Measurements from ENCODE around the gene DENND1A.

DENND1A gene

DNA sequence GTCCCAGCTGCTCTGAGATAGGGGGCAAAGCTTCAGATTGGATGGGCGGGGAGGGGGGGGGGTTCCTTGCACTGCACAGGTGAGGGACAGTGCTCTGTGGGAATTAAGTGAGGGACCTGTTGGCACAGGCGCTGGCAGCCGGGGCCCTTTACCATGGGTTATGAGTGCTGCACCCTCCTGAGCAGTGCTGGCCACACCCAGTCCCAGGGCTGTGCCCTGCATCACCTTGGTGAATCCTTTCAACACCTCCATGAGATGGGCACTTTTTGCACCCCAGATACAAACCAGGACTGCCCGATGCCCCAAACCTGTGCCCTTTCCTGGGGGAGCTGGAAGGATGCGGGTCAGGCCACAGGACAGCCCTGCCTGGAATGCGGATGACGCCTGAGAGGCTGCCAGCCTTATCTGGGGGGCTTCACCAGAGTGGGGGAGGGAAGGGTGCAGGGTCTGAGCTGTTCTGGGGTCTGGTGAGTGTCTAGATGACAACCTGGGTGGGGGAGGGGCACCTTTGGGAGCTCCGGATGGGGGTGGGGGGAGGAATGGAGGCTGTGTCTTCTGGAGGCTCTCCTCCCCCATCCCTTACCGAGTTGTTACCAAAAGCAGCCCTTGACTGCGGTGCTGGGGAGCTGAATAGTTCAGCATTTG is 568.7 kb downstream of the DENND1A start:
- peak; percentile 85 for DNase-seq

- DNase-seq: peak; percentile 99
These were observed 569.5 kb downstream of the DENND1A start for GRCh38 chr9:123360161-123361085.

DNA sequence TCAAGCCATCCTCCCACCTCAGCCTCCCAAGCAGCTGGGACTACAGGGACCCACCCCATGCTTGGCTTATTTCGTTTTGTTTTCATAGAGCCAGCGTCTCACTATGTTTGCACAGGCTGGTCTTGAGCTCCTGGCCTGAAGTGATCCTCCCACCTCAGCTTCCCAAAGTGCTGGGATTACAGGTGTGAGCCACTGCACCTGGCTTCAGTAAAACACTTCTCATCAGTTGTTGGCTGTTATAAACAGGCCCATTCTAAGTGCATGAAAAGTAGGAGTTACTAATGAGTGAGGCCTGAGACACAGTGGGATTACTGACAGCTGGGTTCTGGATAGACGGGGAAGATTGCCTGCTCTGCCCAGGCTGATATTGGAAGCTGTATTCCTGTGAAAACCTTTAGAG is 570.4 kb downstream of the DENND1A start:
- no peak for DNase-seq

DNA sequence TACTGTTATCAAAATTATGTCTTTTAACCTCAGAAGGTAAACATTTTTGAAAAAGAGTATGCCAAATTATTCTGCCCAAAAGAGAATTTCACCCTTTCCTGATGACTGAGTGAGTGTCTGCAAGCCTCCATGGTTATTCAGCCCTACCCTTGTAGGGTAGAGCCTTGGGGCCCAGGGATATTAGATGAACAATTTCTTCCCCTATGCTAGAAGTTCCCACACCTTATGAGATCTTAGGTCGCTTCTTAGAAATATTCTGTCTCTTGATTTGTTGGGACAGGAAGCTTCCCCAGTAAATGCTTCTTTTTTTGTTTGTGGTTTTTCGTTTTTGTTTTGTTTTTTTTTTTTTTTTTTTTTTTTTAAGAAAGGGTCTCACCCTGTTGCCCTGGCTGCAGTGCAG is 570.8 kb downstream of the DENND1A start:
- no peak for DNase-seq

GRCh38 chr9:123358181-123358905 is 571.6 kb downstream of the DENND1A start:
- no peak for DNase-seq

DNA sequence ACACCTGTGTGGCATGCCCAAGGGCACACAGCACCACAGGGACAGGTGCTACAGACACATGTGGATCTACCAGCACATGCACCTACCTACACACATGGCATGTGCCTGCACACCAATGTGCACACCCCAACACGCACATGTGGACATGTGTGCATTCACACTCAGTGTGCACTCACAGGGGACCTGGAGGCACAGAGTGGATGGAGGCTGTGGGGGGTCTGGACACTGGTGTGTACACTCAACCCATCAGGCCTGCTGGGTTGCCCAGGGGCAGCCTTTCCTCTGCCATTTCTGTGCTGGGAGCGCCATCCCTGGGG is 572.2 kb downstream of the DENND1A start:
- DNase-seq: no peak

DNA sequence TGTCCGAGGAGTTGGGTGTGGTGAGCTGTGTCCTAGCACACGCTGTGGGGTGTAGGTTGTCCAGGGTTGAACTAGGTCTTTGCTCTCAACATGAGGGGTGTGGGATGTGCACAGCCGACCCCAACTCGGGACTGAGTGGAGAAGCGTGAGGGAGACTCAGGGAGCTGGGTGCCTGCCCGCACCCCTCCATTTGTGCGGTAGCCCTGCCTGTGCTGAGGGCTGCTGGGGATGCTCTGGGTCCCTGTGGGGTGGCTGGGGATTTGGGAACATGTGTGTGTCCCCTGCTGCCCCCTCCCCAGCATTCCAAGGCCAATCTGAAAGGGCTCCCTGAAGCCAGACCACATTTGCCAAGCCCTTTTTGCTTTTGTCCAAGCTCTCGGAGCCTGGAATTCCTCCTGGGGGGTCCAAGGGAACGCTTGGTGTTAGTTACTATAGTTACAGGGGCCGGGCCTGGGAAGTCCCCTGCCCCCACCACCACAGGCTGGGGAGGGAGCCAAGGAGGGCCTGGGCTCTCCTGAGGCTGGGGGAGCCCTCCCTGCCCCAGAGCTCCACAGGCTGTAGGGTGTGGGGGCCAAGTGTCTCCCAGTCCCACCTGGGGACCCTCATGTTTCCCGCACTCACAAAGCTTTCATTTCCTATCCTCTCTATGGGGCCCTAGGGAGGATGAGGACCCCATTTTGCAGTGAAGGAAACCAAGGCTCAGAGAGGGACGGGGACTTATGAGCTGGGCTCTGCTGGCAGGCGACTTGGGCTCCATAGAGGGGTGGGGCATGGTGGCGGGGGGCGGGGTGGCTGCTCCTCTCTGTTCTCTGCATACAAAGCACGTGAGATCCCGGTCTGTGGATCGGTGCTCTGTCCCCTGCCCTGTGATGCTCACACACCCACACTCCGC is 572.8 kb downstream of the DENND1A start:
- no peak for DNase-seq

- peak; percentile 95 for DNase-seq
These were observed 574.0 kb downstream of the DENND1A start, which contains the start of gene CRB2 for GRCh38 chr9:123355761-123356431. Gene CRB2, plus strand, starts transcription at chr9:123356197. Its CDS starts 64 bp downstream, at chr9:123356261.

GRCh38 chr9:123354806-123355508 is 575.0 kb downstream of the DENND1A start:
- DNase-seq: peak; percentile 71

DNA sequence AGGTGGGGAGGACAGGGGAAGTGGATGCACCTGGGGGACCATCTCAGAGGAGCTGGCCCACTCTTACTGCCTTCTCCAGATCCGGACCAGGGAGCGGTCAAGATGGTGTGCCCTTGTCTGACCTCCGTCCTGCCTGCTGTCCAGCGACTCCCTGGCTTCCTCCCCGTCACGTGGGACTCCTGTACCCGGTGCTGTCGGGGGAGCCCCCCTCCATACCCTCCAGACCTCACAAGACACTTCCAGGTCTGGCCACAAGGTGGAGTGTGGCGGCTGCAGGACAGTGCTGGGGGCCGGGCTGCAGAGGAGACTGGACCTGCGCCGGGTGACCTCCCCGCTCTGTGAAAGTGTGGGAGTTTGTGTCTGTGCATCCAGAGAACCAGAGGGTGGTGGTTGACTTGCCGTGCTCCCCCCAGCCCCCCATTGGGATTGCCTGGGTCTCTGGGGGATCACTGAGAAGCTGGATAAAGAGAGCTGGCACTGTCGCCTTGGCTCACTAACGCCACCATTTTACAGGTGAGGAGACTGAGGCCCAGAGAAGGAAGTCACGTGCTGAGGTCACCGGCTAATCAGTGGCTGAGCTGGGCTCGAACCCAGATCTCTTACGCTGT is 575.8 kb downstream of the DENND1A start:
- DNase-seq: peak; percentile 90

GRCh38 chr9:123353041-123353440 is 576.9 kb downstream of the DENND1A start:
- DNase-seq: no peak

DNA sequence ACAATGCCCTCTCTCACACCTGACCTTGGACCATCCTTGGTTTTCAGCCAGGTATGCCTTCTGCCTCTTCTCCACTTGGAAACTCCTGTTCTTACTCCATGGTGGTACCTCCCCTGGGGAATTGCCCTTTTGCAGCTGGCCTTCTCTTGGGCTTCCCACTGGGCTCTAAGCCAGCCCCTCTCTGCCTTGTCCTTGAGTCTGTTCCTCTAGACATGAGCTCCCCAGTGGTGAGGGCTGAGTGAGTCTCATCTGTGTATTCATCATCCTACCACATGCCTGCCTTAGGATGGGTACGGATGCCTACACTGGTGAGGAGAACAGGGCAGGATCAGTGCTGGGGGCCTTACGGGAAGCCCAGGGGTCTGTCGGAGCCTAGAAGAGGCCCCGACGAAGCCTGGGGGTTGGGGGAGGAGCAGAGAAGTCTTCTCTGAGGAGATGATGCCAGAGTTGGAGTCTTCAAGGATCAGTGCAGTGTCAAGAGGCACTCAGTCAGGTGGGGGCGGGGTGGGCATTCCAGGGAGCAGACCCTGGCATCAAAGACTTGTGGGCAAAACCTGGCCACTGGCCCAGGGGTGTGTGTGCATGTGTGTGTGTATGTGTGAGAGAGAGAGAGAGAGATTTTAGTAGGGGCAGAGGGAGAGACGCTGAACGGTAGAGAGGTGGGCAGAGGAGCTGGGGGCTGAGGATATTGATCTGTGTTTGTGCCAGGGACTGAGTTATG is 579.2 kb downstream of the DENND1A start:
- DNase-seq: no peak

- peak; percentile 81 for DNase-seq
These were observed 580.0 kb downstream of the DENND1A start for GRCh38 chr9:123349691-123350480.

- DNase-seq: no peak
These were observed 580.9 kb downstream of the DENND1A start for GRCh38 chr9:123349033-123349432.

- no peak for DNase-seq
These were observed 581.5 kb downstream of the DENND1A start for GRCh38 chr9:123348317-123348992.

GRCh38 chr9:123347289-123348060 is 582.5 kb downstream of the DENND1A start:
- no peak for DNase-seq

GRCh38 chr9:123346826-123347225 is 583.1 kb downstream of the DENND1A start:
- DNase-seq: no peak

DNA sequence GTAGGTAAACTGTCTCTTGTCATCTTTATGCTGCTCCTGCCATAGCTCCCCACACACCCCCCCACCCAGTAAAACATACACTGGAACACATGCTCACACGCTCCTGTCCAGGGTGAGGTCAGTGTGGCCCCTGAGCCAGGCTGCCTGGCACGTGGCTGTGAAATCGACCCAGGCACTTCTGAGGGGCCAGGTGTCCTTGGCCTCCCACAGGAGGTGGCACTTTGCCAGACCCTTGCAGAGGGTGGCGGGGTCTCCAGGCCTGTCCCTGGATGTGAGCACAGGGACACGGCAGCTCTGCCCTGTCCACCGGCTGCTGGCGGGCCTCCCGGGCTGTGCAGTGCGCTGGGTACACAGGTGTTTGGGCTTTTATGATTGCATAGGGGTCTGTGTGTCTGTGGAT is 583.9 kb downstream of the DENND1A start:
- no peak for DNase-seq

Data from islet precursor cell (in vitro differentiated cells).